Measurements from ENCODE around the gene PRDM7.
A peak's percentile ranks its signal among the peaks of the same experiment; 100 is the strongest.

GRCh38 chr16:90032674-90033331 is 44.3 kb downstream of the PRDM7 start:
- no peak for TF ChIP-seq CBX8 (IDR thresholded peaks at IDR 0.05; ENCODE audit: borderline replicate concordance, low read depth, low read length)
- peak in 1 of 3 experiments; percentile 1; a peak in 1 of 4 replicates for TF ChIP-seq CTCF (IDR thresholded peaks at IDR 0.05; ENCODE audit: control extremely low read depth in 1 of 3, insufficient read depth in 1 of 3, low read depth in 1 of 3, low read length in 3 of 3)
- TF ChIP-seq RFX5 (IDR thresholded peaks at IDR 0.05; ENCODE audit: borderline replicate concordance, low read depth, low read length): no peak
- no peak for TF ChIP-seq E2F6 (IDR thresholded peaks at IDR 0.05)
- no peak for TF ChIP-seq ASH2L (IDR thresholded peaks at IDR 0.05; ENCODE audit: low read length)
- no peak for TF ChIP-seq EP300 (IDR thresholded peaks at IDR 0.05; ENCODE audit: borderline replicate concordance in 1 of 2, low read depth in 2 of 2, low read length in 2 of 2)
- no peak for TF ChIP-seq TEAD4 (IDR thresholded peaks at IDR 0.05; ENCODE audit: low read depth, low read length)
- TF ChIP-seq ZNF274 (IDR thresholded peaks at IDR 0.05; ENCODE audit: borderline replicate concordance, extremely low read depth, low read length): no peak
- no peak for TF ChIP-seq SP2 (IDR thresholded peaks at IDR 0.05; ENCODE audit: low read length)
- TF ChIP-seq JUND (IDR thresholded peaks at IDR 0.05; ENCODE audit: low read length): no peak

Measured in H1 (cell line).